ENCODE measurements around the gene RGS8.

- TF ChIP-seq, protein P1, sequence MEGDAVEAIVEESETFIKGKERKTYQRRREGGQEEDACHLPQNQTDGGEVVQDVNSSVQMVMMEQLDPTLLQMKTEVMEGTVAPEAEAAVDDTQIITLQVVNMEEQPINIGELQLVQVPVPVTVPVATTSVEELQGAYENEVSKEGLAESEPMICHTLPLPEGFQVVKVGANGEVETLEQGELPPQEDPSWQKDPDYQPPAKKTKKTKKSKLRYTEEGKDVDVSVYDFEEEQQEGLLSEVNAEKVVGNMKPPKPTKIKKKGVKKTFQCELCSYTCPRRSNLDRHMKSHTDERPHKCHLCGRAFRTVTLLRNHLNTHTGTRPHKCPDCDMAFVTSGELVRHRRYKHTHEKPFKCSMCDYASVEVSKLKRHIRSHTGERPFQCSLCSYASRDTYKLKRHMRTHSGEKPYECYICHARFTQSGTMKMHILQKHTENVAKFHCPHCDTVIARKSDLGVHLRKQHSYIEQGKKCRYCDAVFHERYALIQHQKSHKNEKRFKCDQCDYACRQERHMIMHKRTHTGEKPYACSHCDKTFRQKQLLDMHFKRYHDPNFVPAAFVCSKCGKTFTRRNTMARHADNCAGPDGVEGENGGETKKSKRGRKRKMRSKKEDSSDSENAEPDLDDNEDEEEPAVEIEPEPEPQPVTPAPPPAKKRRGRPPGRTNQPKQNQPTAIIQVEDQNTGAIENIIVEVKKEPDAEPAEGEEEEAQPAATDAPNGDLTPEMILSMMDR (IDR thresholded peaks at IDR 0.05), result no peak
- TF ChIP-seq ZNF423 (CRISPR knock-in tag; IDR thresholded peaks at IDR 0.05) (no peak), ATF1 (CRISPR knock-in tag; IDR thresholded peaks at IDR 0.05) (no peak), ZBTB43 (CRISPR knock-in tag; IDR thresholded peaks at IDR 0.05) (no peak), KAT7 (CRISPR knock-in tag; IDR thresholded peaks at IDR 0.05; ENCODE audit: borderline replicate concordance) (no peak), ZNF512 (CRISPR knock-in tag; IDR thresholded peaks at IDR 0.05; ENCODE audit: borderline replicate concordance) (no peak), CBFB (CRISPR knock-in tag; IDR thresholded peaks at IDR 0.05; ENCODE audit: low read depth) (no peak), ZBTB21 (CRISPR knock-in tag; IDR thresholded peaks at IDR 0.05; ENCODE audit: borderline replicate concordance) (no peak), SMAD4 (CRISPR knock-in tag; IDR thresholded peaks at IDR 0.05) (no peak), TEAD4 (CRISPR knock-in tag; IDR thresholded peaks at IDR 0.05) (no peak)
- TF ChIP-seq, protein P2, sequence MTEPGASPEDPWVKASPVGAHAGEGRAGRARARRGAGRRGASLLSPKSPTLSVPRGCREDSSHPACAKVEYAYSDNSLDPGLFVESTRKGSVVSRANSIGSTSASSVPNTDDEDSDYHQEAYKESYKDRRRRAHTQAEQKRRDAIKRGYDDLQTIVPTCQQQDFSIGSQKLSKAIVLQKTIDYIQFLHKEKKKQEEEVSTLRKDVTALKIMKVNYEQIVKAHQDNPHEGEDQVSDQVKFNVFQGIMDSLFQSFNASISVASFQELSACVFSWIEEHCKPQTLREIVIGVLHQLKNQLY (CRISPR knock-in tag; IDR thresholded peaks at IDR 0.05), result no peak
Observed at GRCh38 chr1:182639330-182639729, 45.1 kb downstream of the RGS8 start.

All from WTC11 (cell line).